K562 (cell line): ENCODE measurements around the gene CCDC97. TPM values are rescaled to one million over a fixed set of nuclear protein-coding genes. Genes with fewer than 3 reads are reported as not detected.

Experiments used
- ADNP ChIP-seq: fragments of 200-800 bp; sonication (Bioruptor generic); IDR thresholded peaks from 2 replicates; pipeline ENCODE4 v1.6.1; 2016; ENCODE audit warnings: missing genetic modification characterization, missing compliant biosample characterization
- BCLAF1 ChIP-seq, 2 experiments: fragments of 450-650 bp in 1 of 2; IDR thresholded peaks; 2 replicates each; pipeline ENCODE4 v1.6.1; 2011 to 2017; ENCODE audit warnings: low read depth in 2 of 2, antibody characterized with exemption in 1 of 2, borderline replicate concordance in 1 of 2, low read length in 1 of 2, mild to moderate bottlenecking in 1 of 2, mixed read lengths in 1 of 2; ENCODE audit not compliant: control insufficient read depth in 1 of 2
- BMI1 ChIP-seq: fragments of 150-350 bp; IDR thresholded peaks from 2 replicates; pipeline ENCODE4 v1.6.1; 2014; ENCODE audit warnings: low read length
- CBX8 ChIP-seq: fragments of 200-600 bp; sonication (generic); IDR thresholded peaks from 2 replicates; pipeline ENCODE4 v1.6.1; 2012; ENCODE audit warnings: borderline replicate concordance, mixed run types, low read depth, mild to moderate bottlenecking, moderate library complexity, mixed read lengths, low read length, control low read depth, inconsistent platforms; ENCODE audit not compliant: poor library complexity, severe bottlenecking; ENCODE audit errors: extremely low read depth
- FOXO4 ChIP-seq: fragments of 450-650 bp; formaldehyde crosslinking; IDR thresholded peaks from 2 replicates; pipeline ENCODE4 v1.4.0; 2020; ENCODE audit warnings: mild to moderate bottlenecking, moderate library complexity
- HMGN3 ChIP-seq: IDR thresholded peaks from 2 replicates; pipeline ENCODE4 v1.6.1; 2011; ENCODE audit warnings: borderline replicate concordance, low read depth, mild to moderate bottlenecking, mixed read lengths, low read length; ENCODE audit not compliant: insufficient read length; ENCODE audit errors: extremely low read depth
- MEF2A ChIP-seq: IDR thresholded peaks from 2 replicates; pipeline ENCODE4 v1.6.1; 2011; ENCODE audit warnings: low read depth, mild to moderate bottlenecking, low read length, moderate library complexity; ENCODE audit not compliant: control insufficient read depth
- NEUROD1 ChIP-seq: fragments of 150-350 bp; IDR thresholded peaks from 2 replicates; pipeline ENCODE4 v1.6.1; 2014; ENCODE audit warnings: borderline replicate concordance, low read length, low read depth; ENCODE audit not compliant: partially characterized antibody
- NFATC3 ChIP-seq: fragments of 450-650 bp; IDR thresholded peaks from 2 replicates; pipeline ENCODE4 v1.6.1; 2017; ENCODE audit warnings: mild to moderate bottlenecking
- RBFOX2 ChIP-seq: fragments of 200-400 bp; formaldehyde crosslinking; IDR thresholded peaks from 2 replicates; pipeline ENCODE4 v1.6.1; 2017; ENCODE audit warnings: low read depth, mild to moderate bottlenecking, low read length, moderate library complexity
- RFX5 ChIP-seq: IDR thresholded peaks from 2 replicates; pipeline ENCODE4 v1.6.1; 2011; ENCODE audit warnings: low read depth, mild to moderate bottlenecking, improper control_type of control experiment, low read length
- SMAD3 ChIP-seq: fragments of 450-650 bp; formaldehyde crosslinking; conservative IDR thresholded peaks from 2 replicates; pipeline ENCODE4 v1.4.0; 2020; ENCODE audit warnings: mild to moderate bottlenecking
- THRA ChIP-seq: fragments of 450-650 bp; IDR thresholded peaks from 2 replicates; pipeline ENCODE4 v1.6.1; 2017; ENCODE audit warnings: mild to moderate bottlenecking, moderate library complexity
- USF2 ChIP-seq: sonication (generic); formaldehyde crosslinking; IDR thresholded peaks from 2 replicates; pipeline ENCODE4 v1.5.0; 2020; ENCODE audit warnings: missing genetic modification reagents
- ZBTB34 ChIP-seq: fragments of 250-450 bp; sonication (Bioruptor Pico); IDR thresholded peaks from 2 replicates; pipeline ENCODE4 v1.8.0; 2021; ENCODE audit warnings: mild to moderate bottlenecking, moderate library complexity
- ZNF311 ChIP-seq: fragments of 250-450 bp; sonication (Bioruptor Pico); IDR thresholded peaks from 2 replicates; pipeline ENCODE4 v1.4.0; 2020; ENCODE audit warnings: mild to moderate bottlenecking, moderate library complexity
- polyA plus RNA-seq, 8 experiments: library from polyadenylated mRNA; depleted of rRNA in 4 of 8; stranded (reverse) in 5 of 8; unstranded in 3 of 8; fragments of >200 nt; fragmentation: Nextera tagmentation in 2 of 8; fragmentation: Illumina TruSeq in 1 of 8; extraction: Ambion mirVana in 2 of 8; extraction: Trizol in 1 of 8; gene quantifications; 2 replicates each; pipeline versions ENCODE4 v1.2.1 to v1.2.3, GENCODE V29; 2011 to 2014; ENCODE audit warnings: inconsistent platforms in 1 of 8, missing spikeins in 1 of 8
- total RNA-seq, 7 experiments: library from RNA; depleted of rRNA in 6 of 7; stranded (reverse); fragments of >200 nt in 6 of 7; fragmentation: Illumina TruSeq in 2 of 7; extraction: Trizol in 2 of 7; gene quantifications; 2 replicates each; pipeline versions ENCODE4 v1.2.1 to v1.2.3, GENCODE V29; 2011 to 2021; ENCODE audit warnings: low replicate concordance in 1 of 7

CCDC97 gene
- total and polyA plus RNA-seq, 9 of the 15 experiments (the other 6 are each of a cell fraction or from before 2014, with no cell fraction given) = 0.60 to 16.5 (median 7.0) TPM

- TF ChIP-seq HMGN3 = peak; percentile 97
- TF ChIP-seq RBFOX2 = peak; percentile 90
- TF ChIP-seq NEUROD1 = peak; percentile 87
- TF ChIP-seq NFATC3 = peak; percentile 70; the same call in 1 of the 2 replicates
- no peak for TF ChIP-seq RFX5
- TF ChIP-seq SMAD3 (CRISPR knock-in tag) = 0 out of 2 replicates have a peak, but pooled peaks have one; percentile 10
- no peak for TF ChIP-seq MEF2A
- no peak for TF ChIP-seq THRA
- TF ChIP-seq ADNP (tag) = no peak
- peak; percentile 49; the same call in 1 of the 2 replicates for TF ChIP-seq USF2 (CRISPR knock-in tag)
- TF ChIP-seq ZNF311 (CRISPR knock-in tag) = no peak
- TF ChIP-seq BMI1 = peak; percentile 14; the same call in 1 of the 2 replicates
- TF ChIP-seq BCLAF1 (IDR thresholded peaks at IDR 0.05; ENCODE audit: borderline replicate concordance in 1 of 2, control insufficient read depth in 1 of 2, low read depth in 2 of 2, low read length in 1 of 2) = peak in 1 of 2 experiments; percentile 91; a peak in 1 of 4 replicates
- no peak for TF ChIP-seq CBX8
- no peak for TF ChIP-seq FOXO4 (CRISPR knock-in tag)
- TF ChIP-seq ZBTB34 = no peak
Observed at GRCh38 chr19:41310033-41310831, at the start of gene CCDC97 (continued).
